Loucy (cell line): Measurements from ENCODE around the gene CASZ1.

Experiments used
- H2AFZ ChIP-seq: fragments of 200-600 bp; sonication (generic); 2 replicates; pipeline ENCODE4 v1.6.0; 2016; ENCODE audit warnings: antibody characterized with exemption, mild to moderate bottlenecking, low read length, moderate library complexity
- H3F3A ChIP-seq: fragments of 200-600 bp; 2 replicates; pipeline ENCODE4 v1.6.0; 2016; ENCODE audit warnings: antibody characterized with exemption, low read depth, mild to moderate bottlenecking
- H3K27me3 ChIP-seq: fragments of 200-600 bp; sonication (generic); 2 replicates; pipeline ENCODE4 v1.6.1; 2014; ENCODE audit warnings: low read length, mild to moderate bottlenecking; ENCODE audit not compliant: insufficient read depth, poor library complexity, severe bottlenecking
- H3K36me3 ChIP-seq: fragments of 200-600 bp; sonication (generic); 2 replicates; pipeline ENCODE4 v1.6.1; 2016; ENCODE audit warnings: low read length; ENCODE audit not compliant: insufficient read depth
- H3K4me1 ChIP-seq: fragments of 200-600 bp; sonication (generic); 2 replicates; pipeline ENCODE4 v1.5.1; 2014; ENCODE audit warnings: low read length, mild to moderate bottlenecking; ENCODE audit not compliant: insufficient read depth, poor library complexity, severe bottlenecking
- H3K4me2 ChIP-seq: fragments of 200-600 bp; sonication (generic); 2 replicates; pipeline ENCODE4 v1.6.0; 2014; ENCODE audit warnings: antibody characterized with exemption, low read length, low read depth, mild to moderate bottlenecking; ENCODE audit not compliant: poor library complexity, severe bottlenecking
- H3K4me3 ChIP-seq: fragments of 200-600 bp; sonication (generic); 2 replicates; pipeline ENCODE4 v1.5.1; 2014; ENCODE audit warnings: low read length, mild to moderate bottlenecking, mixed read lengths; ENCODE audit not compliant: poor library complexity, severe bottlenecking
- H3K79me2 ChIP-seq: fragments of 200-600 bp; sonication (generic); 2 replicates; pipeline ENCODE4 v1.6.1; 2014; ENCODE audit warnings: low read length; ENCODE audit not compliant: insufficient read depth
- H3K9ac ChIP-seq: fragments of 200-600 bp; sonication (generic); 2 replicates; pipeline ENCODE4 v1.6.0; 2014; ENCODE audit warnings: mild to moderate bottlenecking, low read depth, low read length, moderate library complexity; ENCODE audit not compliant: poor library complexity, severe bottlenecking
- H3K9me2 ChIP-seq: fragments of 200-600 bp; sonication (generic); replicated peaks from 2 replicates; pipeline ENCODE4 v1.6.1; 2016; ENCODE audit warnings: low read depth, low read length, mixed read lengths
- H3K9me3 ChIP-seq: fragments of 200-600 bp; sonication (generic); 2 replicates; pipeline ENCODE4 v1.6.1; 2014; ENCODE audit warnings: mild to moderate bottlenecking, antibody characterized with exemption, low read length, low read depth; ENCODE audit not compliant: insufficient read depth
- H4K20me1 ChIP-seq: fragments of 200-600 bp; sonication (generic); 2 replicates; pipeline ENCODE4 v1.6.0; 2014; ENCODE audit warnings: antibody characterized with exemption, low read length, mild to moderate bottlenecking; ENCODE audit not compliant: insufficient read depth, poor library complexity, severe bottlenecking
- EZH2phosphoT487 ChIP-seq: fragments of 200-600 bp; IDR thresholded peaks from 2 replicates; pipeline ENCODE4 v1.6.1; 2018; ENCODE audit warnings: antibody characterized with exemption, mild to moderate bottlenecking, moderate library complexity, borderline replicate concordance
- TF ChIP-seq, protein P1 (sequence below): fragments of 200-600 bp; sonication (generic); conservative IDR thresholded peaks from 2 replicates; pipeline ENCODE4 v1.5.1; 2014; ENCODE audit warnings: mild to moderate bottlenecking, antibody characterized with exemption, low read length

The CASZ1 gene

DNA sequence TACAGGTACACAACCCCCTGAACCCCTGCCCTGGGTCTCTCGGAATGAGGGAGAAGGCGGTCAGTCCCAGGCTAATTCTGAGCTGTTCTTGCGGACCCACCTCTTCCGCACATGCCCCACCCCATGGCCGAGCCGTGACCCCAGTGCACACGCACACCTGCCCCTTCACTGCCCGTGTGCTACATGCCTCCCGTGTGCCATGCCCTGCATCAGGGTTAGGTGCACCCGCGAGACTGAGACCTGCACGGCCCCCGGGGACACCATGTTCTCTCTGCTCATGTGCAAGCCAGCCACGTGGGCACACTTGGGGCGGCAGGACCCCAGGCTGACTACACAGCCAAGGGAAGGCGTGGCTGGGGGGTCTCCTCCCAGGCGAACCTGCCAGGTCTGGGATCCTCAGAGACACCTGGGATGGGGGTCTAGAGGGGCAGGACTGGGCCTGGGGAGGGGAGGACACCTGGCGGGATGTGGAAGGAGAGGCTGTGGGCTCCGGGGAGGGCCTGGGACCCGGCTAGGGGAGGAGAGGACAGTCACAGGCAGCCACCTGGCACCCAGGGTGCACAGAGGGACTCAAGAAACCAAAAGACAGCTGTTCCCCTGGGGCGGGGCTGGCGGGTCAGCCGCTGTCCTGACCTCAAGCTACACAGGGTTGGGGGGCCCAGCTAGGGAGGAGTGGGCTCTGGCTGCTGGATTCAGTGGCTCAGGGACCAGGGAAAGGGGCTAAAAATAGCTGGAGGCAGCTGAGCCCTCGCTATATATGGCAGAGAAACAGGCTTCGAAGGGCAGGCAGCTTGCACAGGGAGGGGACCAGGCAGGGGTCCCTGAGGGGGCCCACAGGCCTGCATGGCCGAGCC lies 133.4 kb downstream of the CASZ1 start:
- no peaks in the 10 kb centered on the region for H3K9me2 ChIP-seq
- H4K20me1 ChIP-seq = no peaks in the 10 kb centered on the region
- H3K9ac ChIP-seq = no peak overlapping the region

DNA sequence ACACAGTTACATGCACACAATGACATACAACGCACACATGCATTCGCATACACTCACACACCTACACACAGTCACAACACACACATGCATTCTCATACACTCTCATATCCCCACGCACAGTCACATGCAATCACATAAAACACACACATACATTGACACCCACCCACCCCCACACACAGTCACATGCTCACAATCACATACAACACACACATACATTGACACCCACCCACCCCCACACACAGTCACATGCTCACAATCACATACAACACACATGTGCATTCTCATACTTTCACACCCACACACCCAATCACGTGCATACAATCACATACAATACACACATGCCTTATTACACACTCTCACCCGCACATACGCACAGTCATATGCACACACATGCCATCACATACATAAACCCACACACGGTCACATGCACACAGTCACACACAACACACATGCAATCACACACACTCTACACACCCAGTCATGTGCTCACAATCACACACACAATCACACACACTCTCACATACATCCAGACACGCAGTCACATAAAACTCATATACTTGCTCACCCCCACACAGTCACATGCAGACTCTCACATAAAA lies 134.3 kb downstream of the CASZ1 start:
- Histone ChIP-seq H3K9ac (no peak overlapping the region), H3K4me1 (no peaks in the 10 kb centered on the region), H3K27me3 (no peaks in the 10 kb centered on the region), H3K9me3 (no peaks in the 10 kb centered on the region), H3K36me3 (peaks cover 12% of the 10 kb centered on the region; the same call in 1 of the 2 replicates), H4K20me1 (no peaks in the 10 kb centered on the region), H2AFZ (no peak overlapping the region), H3K4me2 (no peak overlapping the region), H3F3A (no peaks in the 10 kb centered on the region), H3K4me3 (no peak overlapping the region), H3K79me2 (no peaks in the 10 kb centered on the region), H3K9me2 (no peaks in the 10 kb centered on the region)
- TF ChIP-seq EZH2phosphoT487 = no peak
- TF ChIP-seq, protein P1, sequence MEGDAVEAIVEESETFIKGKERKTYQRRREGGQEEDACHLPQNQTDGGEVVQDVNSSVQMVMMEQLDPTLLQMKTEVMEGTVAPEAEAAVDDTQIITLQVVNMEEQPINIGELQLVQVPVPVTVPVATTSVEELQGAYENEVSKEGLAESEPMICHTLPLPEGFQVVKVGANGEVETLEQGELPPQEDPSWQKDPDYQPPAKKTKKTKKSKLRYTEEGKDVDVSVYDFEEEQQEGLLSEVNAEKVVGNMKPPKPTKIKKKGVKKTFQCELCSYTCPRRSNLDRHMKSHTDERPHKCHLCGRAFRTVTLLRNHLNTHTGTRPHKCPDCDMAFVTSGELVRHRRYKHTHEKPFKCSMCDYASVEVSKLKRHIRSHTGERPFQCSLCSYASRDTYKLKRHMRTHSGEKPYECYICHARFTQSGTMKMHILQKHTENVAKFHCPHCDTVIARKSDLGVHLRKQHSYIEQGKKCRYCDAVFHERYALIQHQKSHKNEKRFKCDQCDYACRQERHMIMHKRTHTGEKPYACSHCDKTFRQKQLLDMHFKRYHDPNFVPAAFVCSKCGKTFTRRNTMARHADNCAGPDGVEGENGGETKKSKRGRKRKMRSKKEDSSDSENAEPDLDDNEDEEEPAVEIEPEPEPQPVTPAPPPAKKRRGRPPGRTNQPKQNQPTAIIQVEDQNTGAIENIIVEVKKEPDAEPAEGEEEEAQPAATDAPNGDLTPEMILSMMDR = no peak

More for the DNA sequence above, 133.4 kb downstream of the CASZ1 start:
- Histone ChIP-seq H3K4me1 (no peaks in the 10 kb centered on the region), H3K36me3 (peaks cover 12% of the 10 kb centered on the region; the same call in 1 of the 2 replicates), H3K4me3 (no peak overlapping the region), H3F3A (no peaks in the 10 kb centered on the region), H3K27me3 (no peaks in the 10 kb centered on the region), H3K79me2 (no peaks in the 10 kb centered on the region), H3K4me2 (no peak overlapping the region), H3K9me3 (no peaks in the 10 kb centered on the region), H2AFZ (no peak overlapping the region)
- TF ChIP-seq EZH2phosphoT487 = no peak
- TF ChIP-seq, protein P1 = no peak

DNA sequence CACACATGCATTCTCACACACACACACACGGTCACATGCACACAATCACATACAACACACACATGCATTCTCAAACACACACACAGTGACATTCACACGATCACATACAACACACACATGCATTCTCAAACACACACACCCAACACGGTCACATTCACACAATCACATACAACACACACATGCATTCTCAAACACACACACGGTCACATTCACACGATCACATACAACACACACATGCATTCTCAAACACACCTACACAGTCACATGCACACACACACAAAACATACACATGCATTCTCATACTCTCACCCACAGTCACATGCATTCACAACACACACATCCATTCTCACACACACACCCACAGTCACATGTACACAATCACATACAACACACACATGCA lies 135.0 kb downstream of the CASZ1 start:
- H3K4me1 ChIP-seq = no peaks in the 10 kb centered on the region
- H3K4me2 ChIP-seq = no peak overlapping the region
- no peaks in the 10 kb centered on the region for H3K9me2 ChIP-seq
- H3K9ac ChIP-seq = no peak overlapping the region
- H3K36me3 ChIP-seq = peaks cover 12% of the 10 kb centered on the region; the same call in 1 of the 2 replicates
- no peaks in the 10 kb centered on the region for H3F3A ChIP-seq
- H3K4me3 ChIP-seq = no peak overlapping the region
- H3K27me3 ChIP-seq = no peaks in the 10 kb centered on the region
- no peaks in the 10 kb centered on the region for H3K79me2 ChIP-seq
- TF ChIP-seq, protein P1 = no peak
- TF ChIP-seq EZH2phosphoT487 = no peak
- no peak overlapping the region for H2AFZ ChIP-seq
- H4K20me1 ChIP-seq = no peaks in the 10 kb centered on the region
- H3K9me3 ChIP-seq = no peaks in the 10 kb centered on the region
